K562 (cell line): ENCODE results near the gene SLC1A5. TPM values are rescaled to one million over a fixed set of nuclear protein-coding genes. Genes with fewer than 3 reads are reported as not detected.

ENCODE experiments used
- ATAC-seq: fragments of 200-7000 bp; cut with Tn5 transposase; 3 replicates; pipeline ENCODE4 v1.9.1; 2020; ENCODE audit warnings: moderate library complexity
- BruUV-seq: library from RNA; stranded (reverse); fragments of 400-500 nt; replicated peaks from 2 replicates; lab custom pipeline; 2021; lab: Mats Ljungman, UMichigan
- CTCF ChIA-PET: fragments of 300-600 bp; formaldehyde crosslinking; extraction: SDS; loops from one replicate; lab custom pipeline; 2021; ENCODE audit warnings: low intra/inter-chr PET ratio; lab: Yijun Ruan, JAX
- POLR2A ChIA-PET: fragments of 300-600, 350-650 bp; sonication (Branson Sonifier 250); formaldehyde crosslinking; extraction: SDS; loops from one replicate; lab custom pipeline; 2021; ENCODE audit warnings: antibody characterized with exemption, inconsistent platforms; lab: Yijun Ruan, JAX
- DNase-seq, 4 experiments: peaks; one replicate each; pipeline versions ENCODE4 v3.0.0 to v3.0.0-alpha.2; 2011 to 2018; ENCODE audit warnings: low spot score in 3 of 4, mixed read lengths in 3 of 4; ENCODE audit errors: extremely low read depth in 1 of 4
- FAIRE-seq: peaks from 2 replicates; lab custom pipeline; 2011; peaks lifted over from hg19 to GRCh38; lab: Jason Lieb, UNC
- H2AFZ ChIP-seq: 2 replicates; pipeline ENCODE4 v1.6.0; 2011; ENCODE audit warnings: low read depth, low read length, control low read depth, inconsistent platforms
- H3K27ac ChIP-seq: fragments of 200-600 bp; 3 replicates; pipeline ENCODE4 v1.8.0; 2011; ENCODE audit warnings: low read depth, mild to moderate bottlenecking, control low read depth, inconsistent platforms, low read length, moderate library complexity, mixed read lengths; ENCODE audit errors: extremely low read depth
- H3K27me3 ChIP-seq, 2 experiments: fragments of 300-600 bp in 1 of 2; 2 replicates in 1 of 2; 3 replicates in 1 of 2; pipeline versions ENCODE4 v1.6.0 to v1.8.0; 2011; ENCODE audit warnings: inconsistent platforms in 2 of 2, low read length in 2 of 2, mild to moderate bottlenecking in 1 of 2, mixed read lengths in 1 of 2, moderate library complexity in 1 of 2; ENCODE audit not compliant: control insufficient read depth in 2 of 2, insufficient read depth in 2 of 2
- H3K36me3 ChIP-seq: fragments of 300-600 bp; 3 replicates; pipeline ENCODE4 v1.8.0; 2011; ENCODE audit warnings: mild to moderate bottlenecking, low read length, inconsistent platforms; ENCODE audit not compliant: control insufficient read depth, insufficient read depth
- H3K4me1 ChIP-seq, 2 experiments: fragments of 200-600 bp in 1 of 2; replicated peaks in 1 of 2; 2 replicates in 1 of 2; 3 replicates in 1 of 2; pipeline versions ENCODE4 v1.5.1 to v1.8.0; 2011; ENCODE audit warnings: inconsistent platforms in 2 of 2, low read length in 2 of 2, mild to moderate bottlenecking in 1 of 2, mixed read lengths in 1 of 2, moderate library complexity in 1 of 2; ENCODE audit not compliant: control insufficient read depth in 2 of 2, insufficient read depth in 2 of 2
- H3K4me2 ChIP-seq: 2 replicates; pipeline ENCODE4 v1.6.1; 2011; ENCODE audit warnings: low read length, control low read depth, inconsistent platforms, mixed read lengths; ENCODE audit not compliant: insufficient read depth
- H3K4me3 ChIP-seq: fragments of 200-600 bp; sonication (generic), shearing (Covaris generic); 2 replicates; pipeline ENCODE4 v1.5.1; 2016; ENCODE audit warnings: control low read depth, inconsistent platforms
- H3K79me2 ChIP-seq: fragments of 200-600 bp; 3 replicates; pipeline ENCODE4 v1.8.0; 2011; ENCODE audit warnings: low read length, inconsistent platforms; ENCODE audit not compliant: control insufficient read depth, insufficient read depth
- H3K9ac ChIP-seq, 2 experiments: 2 replicates each; pipeline versions ENCODE4 v1.6.0 to v1.6.1; 2011; ENCODE audit warnings: low read depth in 2 of 2, low read length in 2 of 2, control low read depth in 1 of 2, inconsistent platforms in 1 of 2, mild to moderate bottlenecking in 1 of 2, mixed read lengths in 1 of 2; ENCODE audit not compliant: insufficient read depth in 1 of 2
- H3K9me1 ChIP-seq: one replicate; pipeline ENCODE4 v1.6.0; 2011; ENCODE audit warnings: inconsistent platforms, mild to moderate bottlenecking, low read length, moderate library complexity; ENCODE audit not compliant: control insufficient read depth, insufficient read depth
- H3K9me3 ChIP-seq: replicated peaks from 2 replicates; pipeline ENCODE4 v1.5.1; 2011; ENCODE audit warnings: low read depth, low read length, inconsistent platforms; ENCODE audit not compliant: control insufficient read depth, insufficient read depth
- H4K20me1 ChIP-seq: replicated peaks from 2 replicates; pipeline ENCODE4 v1.6.1; 2011; ENCODE audit warnings: low read length, inconsistent platforms, mixed read lengths; ENCODE audit not compliant: control insufficient read depth, insufficient read depth
- ADNP ChIP-seq: fragments of 200-800 bp; sonication (Bioruptor generic); IDR thresholded peaks from 2 replicates; pipeline ENCODE4 v1.6.1; 2016; ENCODE audit warnings: missing genetic modification characterization, missing compliant biosample characterization
- CBFA2T3 ChIP-seq: fragments of 450-650 bp; IDR thresholded peaks from 2 replicates; pipeline ENCODE4 v1.6.1; 2017
- CHCHD3 ChIP-seq: fragments of 250-450 bp; sonication (Bioruptor Pico); IDR thresholded peaks from 2 replicates; pipeline ENCODE4 v2.1.2; 2022; ENCODE audit warnings: mild to moderate bottlenecking
- E2F1 ChIP-seq: sonication (generic); formaldehyde crosslinking; IDR thresholded peaks from 2 replicates; pipeline ENCODE4 v1.8.1; 2023; ENCODE audit warnings: mild to moderate bottlenecking, missing genetic modification reagents, moderate library complexity
- E2F5 ChIP-seq: sonication (generic); formaldehyde crosslinking; IDR thresholded peaks from 2 replicates; pipeline ENCODE4 v1.8.0; 2022; ENCODE audit warnings: mild to moderate bottlenecking, missing genetic modification reagents
- GATAD2B ChIP-seq: fragments of 450-650 bp; IDR thresholded peaks from 2 replicates; pipeline ENCODE4 v1.6.1; 2017; ENCODE audit warnings: mild to moderate bottlenecking, borderline replicate concordance
- GTF2B ChIP-seq: IDR thresholded peaks from 2 replicates; pipeline ENCODE4 v1.6.1; 2011; ENCODE audit not compliant: insufficient read length; ENCODE audit errors: extremely low read depth
- HCFC1 ChIP-seq: IDR thresholded peaks from 2 replicates; pipeline ENCODE4 v1.6.1; 2012; ENCODE audit warnings: low read depth, low read length, improper control_type of control experiment
- HMG20A ChIP-seq: fragments of 450-650 bp; formaldehyde crosslinking; conservative IDR thresholded peaks from 2 replicates; pipeline ENCODE4 v1.4.0; 2020; ENCODE audit warnings: mild to moderate bottlenecking, mixed read lengths
- HNRNPH1 ChIP-seq: fragments of 200-400 bp; formaldehyde crosslinking; optimal IDR thresholded peaks from 2 replicates; pipeline ENCODE3; 2017; ENCODE audit warnings: low read depth, mild to moderate bottlenecking, low read length, moderate library complexity
- KAT7 ChIP-seq: sonication (generic); formaldehyde crosslinking; IDR thresholded peaks from 2 replicates; pipeline ENCODE4 v1.8.0; 2022; ENCODE audit warnings: missing genetic modification reagents, mild to moderate bottlenecking, borderline replicate concordance
- LARP7 ChIP-seq: fragments of 450-650 bp; IDR thresholded peaks from 2 replicates; pipeline ENCODE4 v1.6.1; 2016
- MYBL2 ChIP-seq, 2 experiments: fragments of 450-650 bp in 1 of 2; sonication (generic) in 1 of 2; formaldehyde crosslinking in 1 of 2; IDR thresholded peaks; 2 replicates each; pipeline versions ENCODE4 v1.6.1 to v1.8.1; 2017 to 2022; ENCODE audit warnings: borderline replicate concordance in 1 of 2, inconsistent platforms in 1 of 2, low read depth in 1 of 2, mild to moderate bottlenecking in 1 of 2, missing genetic modification reagents in 1 of 2, moderate library complexity in 1 of 2
- POLR3A ChIP-seq: IDR thresholded peaks from 2 replicates; pipeline ENCODE4 v1.6.1; 2011; ENCODE audit warnings: borderline replicate concordance, mild to moderate bottlenecking, moderate library complexity; ENCODE audit not compliant: insufficient read length, insufficient read depth; ENCODE audit errors: extremely low read depth
- POU5F1 ChIP-seq: fragments of 150-350 bp; IDR thresholded peaks from 2 replicates; pipeline ENCODE4 v1.6.1; 2014; ENCODE audit warnings: borderline replicate concordance, low read length, low read depth, mild to moderate bottlenecking; ENCODE audit not compliant: partially characterized antibody
- SP1 ChIP-seq: sonication (generic); formaldehyde crosslinking; IDR thresholded peaks from 2 replicates; pipeline ENCODE4 v1.8.1; 2022; ENCODE audit warnings: mild to moderate bottlenecking, missing genetic modification reagents
- ZBTB34 ChIP-seq: fragments of 250-450 bp; sonication (Bioruptor Pico); IDR thresholded peaks from 2 replicates; pipeline ENCODE4 v1.8.0; 2021; ENCODE audit warnings: mild to moderate bottlenecking, moderate library complexity
- ZNF589 ChIP-seq: fragments of 200-800 bp; sonication (Bioruptor generic); IDR thresholded peaks from 2 replicates; pipeline ENCODE4 v1.6.1; 2016; ENCODE audit warnings: low read depth, missing genetic modification characterization, missing compliant biosample characterization
- WGBS: fragments of 100-300 bp; shearing (Covaris generic); methylation state at CpG from one replicate; pipeline ENCODE4 v1.1.6; 2016; ENCODE audit warnings: low coverage, mixed read lengths; ENCODE audit not compliant: insufficient coverage; ENCODE audit errors: missing lambda C conversion rate; 5-methylcytosine and 5-hydroxymethylcytosine counted together
- in situ Hi-C: fragments of 300-500 bp; cut with MboI; formaldehyde crosslinking; loops from 4 replicates; pipeline ENCODE4 v1.15.0; 2018; ENCODE audit warnings: inconsistent platforms, mixed read lengths
- intact Hi-C: fragments of 100-400 bp; cut with micrococcal nuclease; formaldehyde crosslinking; loops from 2 replicates; pipeline ENCODE4 v1.14.2; 2022
- polyA plus RNA-seq, 8 experiments: library from polyadenylated mRNA; depleted of rRNA in 4 of 8; stranded (reverse) in 5 of 8; unstranded in 3 of 8; fragments of >200 nt; fragmentation: Nextera tagmentation in 2 of 8; fragmentation: Illumina TruSeq in 1 of 8; extraction: Ambion mirVana in 2 of 8; extraction: Trizol in 1 of 8; gene quantifications; 2 replicates each; pipeline versions ENCODE4 v1.2.1 to v1.2.3, GENCODE V29; 2011 to 2014; ENCODE audit warnings: inconsistent platforms in 1 of 8, missing spikeins in 1 of 8
- total RNA-seq, 7 experiments: library from RNA; depleted of rRNA in 6 of 7; stranded (reverse); fragments of >200 nt in 6 of 7; fragmentation: Illumina TruSeq in 2 of 7; extraction: Trizol in 2 of 7; gene quantifications; 2 replicates each; pipeline versions ENCODE4 v1.2.1 to v1.2.3, GENCODE V29; 2011 to 2021; ENCODE audit warnings: low replicate concordance in 1 of 7

Gene SLC1A5
- total and polyA plus RNA-seq, 9 of the 15 experiments (the other 6 are each of a cell fraction or from before 2014, with no cell fraction given): 31.2 to 417 (median 134) TPM

- ATAC-seq (no peak), DNase-seq (no peak), FAIRE-seq (no peak)
- intact Hi-C loops (no loop called here), in situ Hi-C loops (no loop called here)
- Histone ChIP-seq H3K9me3 (no peaks in the 10 kb centered on the region), H3K4me3 (no peak overlapping the region), H4K20me1 (peaks cover 39% of the 10 kb centered on the region), H3K9me1 (peaks cover 8% of the 10 kb centered on the region), H3K4me1 (peaks cover 26 to 70% of the 10 kb centered on the region in 2 experiments), H3K27ac (no peak overlapping the region), H3K79me2 (peaks cover 46% of the 10 kb centered on the region), H2AFZ (no peak overlapping the region), H3K27me3 (no peaks in the 10 kb centered on the region)
- BruUV-seq: no TSS peak
- 98% methylated on average over 7 of the region's 11 CpGs for WGBS
- POLR2A ChIA-PET: interaction anchor here (2.4 to 2.6 kb wide), 2 partner anchors 14 kb away, joined by 8 to 10 read pairs; no protein-coding TSS in a partner anchor
- CTCF ChIA-PET: interaction anchor here (2.1 kb wide), 1 partner anchor 23 kb away, joined by 12 read pairs; no protein-coding TSS in a partner anchor
- TF ChIP-seq ADNP (tag) (no peak), GTF2B (no peak), E2F5 (CRISPR knock-in tag) (no peak), SP1 (CRISPR knock-in tag) (no peak), MYBL2 (IDR thresholded peaks at IDR 0.05; ENCODE audit: low read depth) (no peak), MYBL2 (CRISPR knock-in tag; IDR thresholded peaks at IDR 0.05; ENCODE audit: borderline replicate concordance) (no peak), HCFC1 (no peak), GATAD2B (no peak), HMG20A (CRISPR knock-in tag) (no peak), POLR3A (no peak), CHCHD3 (CRISPR knock-in tag) (no peak), KAT7 (CRISPR knock-in tag) (no peak), POU5F1 (no peak), LARP7 (no peak), ZBTB34 (no peak), HNRNPH1 (no peak), CBFA2T3 (no peak), ZNF589 (CRISPR knock-in tag) (no peak), E2F1 (no peak)
- TF ChIP-seq, all 486 proteins: peak for 0
- Histone ChIP-seq H3K36me3 (peaks cover 98% of the 10 kb centered on the region), H3K9ac (0 out of 4 replicates have a peak overlapping the region, but pooled peaks of 1 of the 2 experiments have one; percentile 46), H3K4me2 (no peak overlapping the region)
Observed at GRCh38 chr19:46727757-46728156, 60.6 kb downstream of the SLC1A5 start.
